SH-SY5Y (cell line): ENCODE measurements around the gene EIF1B.

Source experiments
- GATA2 ChIP-seq: IDR thresholded peaks from 2 replicates; pipeline ENCODE4 v1.6.1; 2011; ENCODE audit warnings: mild to moderate bottlenecking, low read depth, low read length
- GATA3 ChIP-seq: IDR thresholded peaks from 2 replicates; pipeline ENCODE4 v1.6.1; 2011; ENCODE audit warnings: low read depth, mild to moderate bottlenecking, low read length, moderate library complexity

The EIF1B gene

GRCh38 chr3:40325465-40325864 is 16.0 kb downstream of the EIF1B start:
- TF ChIP-seq GATA2 = no peak
- no peak for TF ChIP-seq GATA3

- TF ChIP-seq GATA2 (no peak), GATA3 (no peak)
These were observed 18.9 kb downstream of the EIF1B start for GRCh38 chr3:40328374-40328773.

- no peak for TF ChIP-seq GATA2
- no peak for TF ChIP-seq GATA3
These were observed 19.6 kb downstream of the EIF1B start for GRCh38 chr3:40329071-40329470.

- TF ChIP-seq GATA3 = no peak
- no peak for TF ChIP-seq GATA2
These were observed 23.2 kb downstream of the EIF1B start for GRCh38 chr3:40332684-40333083.

GRCh38 chr3:40333416-40333815 is 23.9 kb downstream of the EIF1B start:
- no peak for TF ChIP-seq GATA3
- TF ChIP-seq GATA2 = no peak

GRCh38 chr3:40333852-40334251 is 24.3 kb downstream of the EIF1B start:
- TF ChIP-seq GATA2 (no peak), GATA3 (no peak)

GRCh38 chr3:40336101-40336500 is 26.6 kb downstream of the EIF1B start:
- no peak for TF ChIP-seq GATA3
- no peak for TF ChIP-seq GATA2

GRCh38 chr3:40336511-40337135 is 27.1 kb downstream of the EIF1B start:
- TF ChIP-seq GATA3 = no peak
- TF ChIP-seq GATA2 = no peak

GRCh38 chr3:40337136-40338108 is 27.9 kb downstream of the EIF1B start:
- no peak for TF ChIP-seq GATA3
- no peak for TF ChIP-seq GATA2

- TF ChIP-seq GATA2 = no peak
These were observed 30.4 kb downstream of the EIF1B start for GRCh38 chr3:40339871-40340270.

- TF ChIP-seq GATA2 (no peak), GATA3 (no peak)
These were observed 31.1 kb downstream of the EIF1B start for GRCh38 chr3:40340541-40341170.

- TF ChIP-seq GATA3 = peak; percentile 92
- peak; percentile 65; the same call in 1 of the 2 replicates for TF ChIP-seq GATA2
These were observed 32.2 kb downstream of the EIF1B start for GRCh38 chr3:40341671-40342070.

- no peak for TF ChIP-seq GATA3
- no peak for TF ChIP-seq GATA2
These were observed 41.0 kb downstream of the EIF1B start for GRCh38 chr3:40350529-40350928.

- TF ChIP-seq GATA3 (no peak), GATA2 (no peak)
These were observed 45.9 kb downstream of the EIF1B start for GRCh38 chr3:40355410-40355809.
